HCT116 (cell line): ENCODE data around the gene SMTNL2. TPM values are rescaled to one million over a fixed set of nuclear protein-coding genes. Genes with fewer than 3 reads are reported as not detected.

Experiments
- ATAC-seq: fragments of 200-7000 bp; cut with Tn5 transposase; 2 replicates; pipeline ENCODE4 v1.9.1; 2020; ENCODE audit warnings: mild to moderate bottlenecking, moderate library complexity
- BruUV-seq: library from RNA; stranded (reverse); fragments of 400-500 nt; replicated peaks from 2 replicates; lab custom pipeline; 2021; lab: Mats Ljungman, UMichigan
- CTCF ChIA-PET: fragments of 300-600 bp; sonication (Branson Sonifier 250); formaldehyde crosslinking; loops from one replicate; lab custom pipeline; 2021; ENCODE audit warnings: antibody characterized with exemption; lab: Charles Lee
- POLR2A ChIA-PET: fragments of 300-600, 350-600 bp; sonication (Branson Sonifier 250); formaldehyde crosslinking; loops from one replicate; lab custom pipeline; 2021; ENCODE audit warnings: antibody characterized with exemption; lab: Charles Lee
- RAD21 ChIA-PET, 2 experiments: fragments of 300-600 bp; sonication (Branson Sonifier 250); formaldehyde crosslinking; loops; one replicate each; lab custom pipeline; 2023; ENCODE audit warnings: low total read pairs in 2 of 2; ENCODE audit not compliant: uncharacterized antibody in 2 of 2, unreplicated experiment in 2 of 2, low non-redundant PET in 1 of 2; lab: Charles Lee
- DNase-seq: peaks from one replicate; pipeline ENCODE4 v3.0.0-alpha.2; 2010; ENCODE audit warnings: low read depth, low spot score
- H2AFZ ChIP-seq: fragments of 200-600 bp; shearing (Covaris generic), sonication (generic); 2 replicates; pipeline ENCODE4 v1.6.1; 2017; ENCODE audit warnings: low read depth, mixed run types, mixed read lengths, antibody characterized with exemption, low read length; ENCODE audit not compliant: poor library complexity, severe bottlenecking
- H3K27ac ChIP-seq: 2 replicates; pipeline ENCODE4 v1.5.1; 2012; ENCODE audit warnings: low read depth, low read length
- H3K27me3 ChIP-seq: fragments of 200-600 bp; sonication (generic); 2 replicates; pipeline ENCODE4 v1.6.1; 2016; ENCODE audit warnings: mixed run types, low read length, mixed read lengths; ENCODE audit not compliant: insufficient read depth
- H3K36me3 ChIP-seq, 2 experiments: fragments of 200-500 bp in 1 of 2; fragments of 200-600 bp in 1 of 2; sonication (Bioruptor generic) in 1 of 2; sonication (generic) in 1 of 2; 2 replicates each; pipeline versions ENCODE4 v1.5.1 to v1.6.1; 2014 to 2016; ENCODE audit warnings: low read length in 2 of 2, inconsistent platforms in 1 of 2, mixed read lengths in 1 of 2, mixed run types in 1 of 2; ENCODE audit not compliant: insufficient read depth in 2 of 2, control insufficient read depth in 1 of 2
- H3K4me1 ChIP-seq, 2 experiments: fragments of 200-600 bp in 1 of 2; sonication (generic) in 1 of 2; 2 replicates each; pipeline versions ENCODE4 v1.5.1 to v1.6.1; 2012 to 2017; ENCODE audit warnings: low read length in 2 of 2, inconsistent platforms in 1 of 2, mild to moderate bottlenecking in 1 of 2, mixed read lengths in 1 of 2, mixed run types in 1 of 2, moderate library complexity in 1 of 2; ENCODE audit not compliant: insufficient read depth in 2 of 2, control insufficient read depth in 1 of 2
- H3K4me2 ChIP-seq: fragments of 200-600 bp; sonication (generic); 2 replicates; pipeline ENCODE4 v1.6.1; 2017; ENCODE audit warnings: mixed run types, low read length, mixed read lengths
- H3K4me3 ChIP-seq, 2 experiments: fragments of 200-600 bp in 1 of 2; sonication (generic) in 1 of 2; replicated peaks in 1 of 2; 2 replicates each; pipeline ENCODE4 v1.5.1; 2011 to 2016; ENCODE audit warnings: low read length in 2 of 2, control low read depth in 1 of 2, low read depth in 1 of 2, mild to moderate bottlenecking in 1 of 2, mixed read lengths in 1 of 2, mixed run types in 1 of 2
- H3K79me2 ChIP-seq: fragments of 200-600 bp; sonication (generic); 2 replicates; pipeline ENCODE4 v1.6.1; 2017; ENCODE audit warnings: mild to moderate bottlenecking, mixed run types, low read length, moderate library complexity, mixed read lengths; ENCODE audit not compliant: insufficient read depth
- H3K9ac ChIP-seq: fragments of 200-600 bp; sonication (generic); 2 replicates; pipeline ENCODE4 v1.6.1; 2016; ENCODE audit warnings: low read length, mixed read lengths
- H3K9me2 ChIP-seq: fragments of 200-600 bp; sonication (generic), shearing (Covaris generic); 2 replicates; pipeline ENCODE4 v1.6.1; 2017; ENCODE audit warnings: mixed run types, mild to moderate bottlenecking, moderate library complexity; ENCODE audit not compliant: insufficient read depth
- H3K9me3 ChIP-seq, 2 experiments: fragments of 200-500 bp in 1 of 2; fragments of 200-600 bp in 1 of 2; sonication (Bioruptor generic) in 1 of 2; sonication (generic) in 1 of 2; 2 replicates each; pipeline ENCODE4 v1.6.1; 2014 to 2017; ENCODE audit warnings: low read length in 2 of 2, mixed read lengths in 2 of 2, inconsistent platforms in 1 of 2, low read depth in 1 of 2, mild to moderate bottlenecking in 1 of 2, mixed run types in 1 of 2, moderate library complexity in 1 of 2; ENCODE audit not compliant: control insufficient read depth in 1 of 2, insufficient read depth in 1 of 2
- H4K20me1 ChIP-seq: fragments of 200-600 bp; sonication (generic), shearing (Covaris generic); 2 replicates; pipeline ENCODE4 v1.6.1; 2017; ENCODE audit warnings: mixed run types, mild to moderate bottlenecking, moderate library complexity; ENCODE audit not compliant: insufficient read depth
- CBX3 ChIP-seq: IDR thresholded peaks from 2 replicates; pipeline ENCODE4 v1.6.1; 2012; ENCODE audit warnings: low read depth
- CTCF ChIP-seq, 3 experiments: fragments of 200-600 bp in 1 of 3; sonication (generic) in 1 of 3; IDR thresholded peaks in 2 of 3; conservative IDR thresholded peaks in 1 of 3; 2 replicates each; pipeline ENCODE4 v1.5.1; 2012 to 2017; ENCODE audit warnings: low read depth in 2 of 3, low read length in 2 of 3, antibody characterized with exemption in 1 of 3, borderline replicate concordance in 1 of 3, control low read depth in 1 of 3, mild to moderate bottlenecking in 1 of 3, mixed read lengths in 1 of 3, mixed run types in 1 of 3, moderate library complexity in 1 of 3; ENCODE audit not compliant: insufficient read depth in 1 of 3
- EGR1 ChIP-seq: IDR thresholded peaks from 2 replicates; pipeline ENCODE4 v1.6.1; 2012; ENCODE audit warnings: low read depth
- EZH2 ChIP-seq: fragments of 200-600 bp; sonication (generic); IDR thresholded peaks from 2 replicates; pipeline ENCODE4 v1.6.1; 2017; ENCODE audit warnings: antibody characterized with exemption, mixed run types
- JUND ChIP-seq: IDR thresholded peaks from 2 replicates; pipeline ENCODE4 v1.6.1; 2012
- POLR2A ChIP-seq: IDR thresholded peaks from 2 replicates; pipeline ENCODE4 v1.7.0; 2011; ENCODE audit warnings: borderline replicate concordance; ENCODE audit not compliant: insufficient read depth, insufficient read length; ENCODE audit errors: extremely low read depth
- RAD21 ChIP-seq: IDR thresholded peaks from 2 replicates; pipeline ENCODE4 v1.6.1; 2012; ENCODE audit warnings: low read depth, mild to moderate bottlenecking
- REST ChIP-seq: IDR thresholded peaks from 2 replicates; pipeline ENCODE4 v1.6.1; 2012; ENCODE audit warnings: low read depth
- TCF7L2 ChIP-seq: IDR thresholded peaks from 2 replicates; pipeline ENCODE4 v1.7.0; 2011; ENCODE audit warnings: borderline replicate concordance, inconsistent platforms; ENCODE audit not compliant: insufficient read depth, insufficient read length; ENCODE audit errors: extremely low read depth
- ZFX ChIP-seq: fragments of 450-650 bp; IDR thresholded peaks from 2 replicates; pipeline ENCODE4 v1.6.1; 2017
- ZNF274 ChIP-seq: fragments of 200-500 bp; sonication (Bioruptor generic); IDR thresholded peaks from 2 replicates; pipeline ENCODE4 v1.6.1; 2014; ENCODE audit warnings: mild to moderate bottlenecking, low read depth, low read length, inconsistent platforms
- intact Hi-C: fragments of 100-400 bp; cut with micrococcal nuclease; formaldehyde crosslinking; loops from 2 replicates; pipeline ENCODE4 v1.10.0; 2022
- total RNA-seq: library from RNA; stranded (reverse); gene quantifications from one replicate; pipeline ENCODE4 v1.2.1, GENCODE V29; 2021; ENCODE audit not compliant: unreplicated experiment

SMTNL2 gene
- total RNA-seq, 1 experiment from 2014 or later, result 2.3 TPM

- no peak overlapping the region for H3K4me3 ChIP-seq
- ATAC-seq (no peak), DNase-seq (no peak)
- no peak overlapping the region for H3K27ac ChIP-seq
- no peaks in the 10 kb centered on the region for H3K36me3 ChIP-seq
- CTCF ChIA-PET, result no interaction called here
- no peak overlapping the region for H3K4me2 ChIP-seq
- H3K9me3 ChIP-seq, result no peaks in the 10 kb centered on the region
- RAD21 ChIA-PET, result no interaction called here
- no peaks in the 10 kb centered on the region for H3K27me3 ChIP-seq
- TF ChIP-seq EGR1 (no peak), REST (no peak), ZNF274 (no peak), RAD21 (no peak), ZFX (no peak), EZH2 (no peak), TCF7L2 (no peak)
- no peak overlapping the region for H3K9ac ChIP-seq
- H3K4me1 ChIP-seq, result no peaks in the 10 kb centered on the region
- POLR2A ChIA-PET, result no interaction called here
- intact Hi-C loops, result no loop called here
- no peak overlapping the region for H2AFZ ChIP-seq
- no peaks in the 10 kb centered on the region for H3K9me2 ChIP-seq
- no peaks in the 10 kb centered on the region for H3K79me2 ChIP-seq
- BruUV-seq, result no TSS peak
- H4K20me1 ChIP-seq, result no peaks in the 10 kb centered on the region
These were observed 25.4 kb downstream of the SMTNL2 start for GRCh38 chr17:4609761-4610160.

DNA sequence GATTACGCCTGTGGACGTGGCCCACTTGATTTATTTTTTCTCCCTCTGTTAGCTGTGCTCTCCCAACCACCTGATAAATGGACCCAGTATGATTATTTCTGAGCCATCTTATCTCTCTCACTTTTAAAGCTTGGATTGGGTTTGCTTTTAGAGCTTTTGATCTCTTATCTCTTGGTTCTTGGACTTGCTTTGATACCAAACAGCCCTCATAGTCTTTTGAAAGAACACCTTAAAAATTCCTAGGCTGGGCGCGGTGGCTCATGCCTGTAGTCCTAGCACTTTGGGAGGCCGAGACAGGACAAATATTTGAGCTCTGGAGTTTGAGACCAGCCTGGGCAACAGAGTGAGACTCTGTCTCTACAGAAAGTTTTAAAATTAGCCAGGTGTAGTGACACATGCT is 25.8 kb downstream of the SMTNL2 start:
- H3K4me1 ChIP-seq, result no peaks in the 10 kb centered on the region
- DNase-seq (no peak), ATAC-seq (no peak)
- H2AFZ ChIP-seq, result no peak overlapping the region
- H3K4me3 ChIP-seq, result no peak overlapping the region
- ChIA-PET RAD21 (no interaction called here), POLR2A (no interaction called here), CTCF (no interaction called here)
- no peaks in the 10 kb centered on the region for H4K20me1 ChIP-seq
- no peaks in the 10 kb centered on the region for H3K9me2 ChIP-seq
- H3K79me2 ChIP-seq, result no peaks in the 10 kb centered on the region
- H3K9ac ChIP-seq, result no peak overlapping the region
- H3K4me2 ChIP-seq, result no peak overlapping the region
- BruUV-seq, result no TSS peak
- intact Hi-C loops, result no loop called here
- H3K36me3 ChIP-seq, result no peaks in the 10 kb centered on the region
- no peak overlapping the region for H3K27ac ChIP-seq
- H3K27me3 ChIP-seq, result no peaks in the 10 kb centered on the region
- no peaks in the 10 kb centered on the region for H3K9me3 ChIP-seq
- no peak for TF ChIP-seq EGR1
- no peak for TF ChIP-seq ZNF274
- no peak for TF ChIP-seq RAD21
- TF ChIP-seq JUND, result no peak
- no peak for TF ChIP-seq POLR2A
- no peak for TF ChIP-seq CTCF (IDR thresholded peaks at IDR 0.05 in 2 of 3, conservative IDR thresholded peaks at IDR 0.05 in 1 of 3; ENCODE audit: borderline replicate concordance in 1 of 3, insufficient read depth in 1 of 3, low read depth in 2 of 3, low read length in 2 of 3)
- TF ChIP-seq REST, result no peak
- TF ChIP-seq CBX3, result no peak
